Neural progenitor cell (in vitro differentiated cells): ENCODE data around the gene GUCY1B1. TPM values are rescaled to one million over a fixed set of nuclear protein-coding genes. Genes with fewer than 3 reads are reported as not detected.

Source experiments
- DNase-seq: peaks from one replicate; pipeline ENCODE4 v3.0.0-alpha.2; 2016; ENCODE audit warnings: low spot score
- H2AFZ ChIP-seq: fragments of 200-600 bp; sonication (generic); replicated peaks from 2 replicates; pipeline ENCODE4 v1.6.1; 2016; ENCODE audit warnings: antibody characterized with exemption
- H3F3A ChIP-seq: fragments of 200-600 bp; sonication (generic); 2 replicates; pipeline ENCODE4 v1.6.1; 2016; ENCODE audit warnings: antibody characterized with exemption, low read depth
- H3K27ac ChIP-seq: fragments of 200-600 bp; sonication (generic); 2 replicates; pipeline ENCODE4 v1.5.1; 2016; ENCODE audit warnings: mild to moderate bottlenecking
- H3K27me3 ChIP-seq: fragments of 200-600 bp; sonication (generic); 2 replicates; pipeline ENCODE4 v1.6.1; 2016; ENCODE audit warnings: mild to moderate bottlenecking, moderate library complexity
- H3K36me3 ChIP-seq: fragments of 200-600 bp; sonication (generic); 2 replicates; pipeline ENCODE4 v1.5.1; 2016
- H3K4me1 ChIP-seq: fragments of 200-600 bp; sonication (generic); 2 replicates; pipeline ENCODE4 v1.6.1; 2016; ENCODE audit warnings: mixed run types
- H3K4me2 ChIP-seq: fragments of 200-600 bp; sonication (generic); 2 replicates; pipeline ENCODE4 v1.6.1; 2016
- H3K4me3 ChIP-seq: fragments of 200-600 bp; sonication (generic); 2 replicates; pipeline ENCODE4 v1.5.1; 2016
- H3K79me2 ChIP-seq: fragments of 200-600 bp; sonication (generic); 2 replicates; pipeline ENCODE4 v1.6.1; 2016; ENCODE audit warnings: low read depth
- H3K9ac ChIP-seq: fragments of 200-600 bp; sonication (generic); 2 replicates; pipeline ENCODE4 v1.6.1; 2016
- H3K9me3 ChIP-seq: fragments of 200-600 bp; sonication (generic); 2 replicates; pipeline ENCODE4 v1.5.1; 2016; ENCODE audit warnings: low read depth
- H4K20me1 ChIP-seq: fragments of 200-600 bp; sonication (generic); 2 replicates; pipeline ENCODE4 v1.6.1; 2016; ENCODE audit warnings: low read depth
- H3K27ac Mint-ChIP-seq: 3 replicates; pipeline ENCODE4 v1.8.0; 2021; ENCODE audit warnings: mixed read lengths
- H3K27me3 Mint-ChIP-seq: 2 replicates; pipeline ENCODE4 v1.8.0; 2022; ENCODE audit warnings: low read depth, mild to moderate bottlenecking, inconsistent platforms, moderate library complexity, mixed read lengths; ENCODE audit not compliant: insufficient read depth
- H3K36me3 Mint-ChIP-seq: 3 replicates; pipeline ENCODE4 v1.8.0; 2021; ENCODE audit warnings: mixed read lengths
- H3K4me1 Mint-ChIP-seq: 3 replicates; pipeline ENCODE4 v1.8.0; 2021; ENCODE audit warnings: mixed read lengths
- H3K4me3 Mint-ChIP-seq: 3 replicates; pipeline ENCODE4 v1.8.0; 2021; ENCODE audit warnings: mild to moderate bottlenecking, moderate library complexity, mixed read lengths
- H3K9me3 Mint-ChIP-seq: 3 replicates; pipeline ENCODE4 v1.8.0; 2020; ENCODE audit warnings: mixed read lengths
- CTCF ChIP-seq: fragments of 200-600 bp; sonication (generic); IDR thresholded peaks from 2 replicates; pipeline ENCODE4 v1.5.1; 2017; ENCODE audit warnings: antibody characterized with exemption, mild to moderate bottlenecking
- EZH2 ChIP-seq: fragments of 200-600 bp; sonication (generic); IDR thresholded peaks from 2 replicates; pipeline ENCODE4 v1.6.1; 2017; ENCODE audit warnings: antibody characterized with exemption, mild to moderate bottlenecking, moderate library complexity
- EZH2phosphoT487 ChIP-seq: fragments of 200-600 bp; sonication (generic); IDR thresholded peaks from 2 replicates; pipeline ENCODE4 v1.6.1; 2017; ENCODE audit warnings: antibody characterized with exemption
- total RNA-seq: library from RNA; depleted of rRNA; stranded (reverse); fragments of >200 nt; gene quantifications from 2 replicates; pipeline ENCODE4 v1.2.3, GENCODE V29; 2015; ENCODE audit warnings: low replicate concordance

GUCY1B1 gene
- total RNA-seq, 1 donor from 2014 or later: 10.9 TPM

DNA sequence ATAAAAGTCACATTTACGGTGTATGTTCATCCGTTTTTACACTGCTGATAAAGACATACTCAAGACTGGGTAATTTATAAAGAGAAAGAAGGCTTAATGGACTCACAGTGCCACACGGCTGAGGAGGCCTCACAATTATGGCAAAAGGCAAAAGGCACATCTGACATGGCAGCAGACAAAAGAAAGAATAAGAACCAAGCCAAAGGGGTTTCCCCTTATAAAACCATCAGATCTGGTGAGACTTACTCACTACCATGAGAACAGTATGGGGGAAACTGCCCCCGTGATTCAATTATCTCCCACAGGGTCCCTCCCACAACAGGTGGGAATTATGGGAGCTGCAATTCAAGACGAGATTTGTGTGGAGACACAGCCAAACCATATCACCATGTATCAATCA is 7.3 kb upstream of the GUCY1B1 start:
- no peaks in the 10 kb centered on the region for H3K27me3 ChIP-seq
- H3K27ac Mint-ChIP-seq: no peak overlapping the region

GRCh38 chr4:155757745-155758265 is 1.0 kb upstream of the GUCY1B1 start:
- Mint-ChIP-seq H3K4me3 (peak overlapping the region; percentile 87), H3K36me3 (no peaks in the 10 kb centered on the region)

More for the DNA sequence above, 7.3 kb upstream of the GUCY1B1 start:
- no peak overlapping the region for H3K9ac ChIP-seq
- TF ChIP-seq EZH2: no peak
- no peak for TF ChIP-seq EZH2phosphoT487
- TF ChIP-seq CTCF: no peak
- no peaks in the 10 kb centered on the region for H3K79me2 ChIP-seq
- no peaks in the 10 kb centered on the region for H4K20me1 ChIP-seq
- H3K9me3 ChIP-seq: no peaks in the 10 kb centered on the region
- no peaks in the 10 kb centered on the region for H3K36me3 ChIP-seq
- H3F3A ChIP-seq: no peaks in the 10 kb centered on the region
- no peak overlapping the region for H3K27ac ChIP-seq
- H2AFZ ChIP-seq: peak overlapping the region; percentile 42
- Mint-ChIP-seq H3K36me3 (no peaks in the 10 kb centered on the region), H3K4me1 (no peaks in the 10 kb centered on the region), H3K4me3 (no peak overlapping the region), H3K9me3 (no peaks in the 10 kb centered on the region), H3K27me3 (no peaks in the 10 kb centered on the region)
- H3K4me1 ChIP-seq: no peaks in the 10 kb centered on the region
- H3K4me3 ChIP-seq: no peak overlapping the region
- no peak overlapping the region for H3K4me2 ChIP-seq
- no peak for DNase-seq

DNA sequence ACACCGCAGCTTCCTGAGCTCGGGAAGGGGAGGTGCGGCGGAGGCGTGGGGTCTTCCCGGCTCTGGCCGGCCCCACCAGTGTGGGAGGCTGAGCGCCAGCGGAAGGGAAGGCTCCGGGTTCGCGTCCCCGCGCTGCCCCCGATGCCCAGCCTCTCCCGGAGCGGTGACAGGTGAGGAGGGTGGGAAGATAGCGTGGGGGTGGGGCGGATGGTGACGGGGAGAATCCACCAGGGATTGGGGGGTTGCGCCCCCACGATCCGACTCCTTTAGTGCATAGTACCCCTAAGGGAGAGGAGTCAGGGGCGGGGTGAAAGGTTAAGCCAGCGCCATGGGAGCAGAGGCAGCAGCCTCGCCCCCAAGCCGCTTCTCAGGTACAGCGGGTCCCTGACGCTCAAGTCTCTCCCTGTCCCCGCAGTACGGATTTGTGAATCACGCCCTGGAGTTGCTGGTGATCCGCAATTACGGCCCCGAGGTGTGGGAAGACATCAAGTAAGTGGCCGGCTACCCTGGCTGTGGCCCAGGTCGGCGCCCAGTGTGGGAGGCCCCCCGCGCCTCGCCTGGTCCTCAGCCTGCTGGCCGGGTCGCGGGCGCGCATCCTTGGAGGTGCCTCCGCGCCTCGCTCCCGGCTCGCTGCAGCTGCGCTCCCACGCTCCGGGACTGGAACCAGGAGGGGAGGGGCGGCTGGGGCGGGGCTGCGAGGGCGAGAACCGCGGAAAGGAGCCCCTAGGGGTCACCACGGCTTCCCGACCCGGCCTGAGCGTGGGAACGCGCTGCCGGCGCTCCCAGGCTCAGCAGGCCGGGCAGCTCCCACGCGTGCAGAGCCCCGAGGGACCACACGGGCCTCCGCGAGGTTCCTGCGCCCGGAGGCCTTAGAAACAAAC is 791 bp downstream of the GUCY1B1 start:
- Histone ChIP-seq H3K9me3 (no peaks in the 10 kb centered on the region), H4K20me1 (no peaks in the 10 kb centered on the region), H3K36me3 (no peaks in the 10 kb centered on the region), H2AFZ (peak overlapping the region; percentile 95), H3K9ac (no peak overlapping the region), H3K27me3 (peaks cover 23% of the 10 kb centered on the region), H3F3A (peaks cover 6% of the 10 kb centered on the region), H3K4me1 (peaks cover 24% of the 10 kb centered on the region), H3K4me2 (peak overlapping the region; percentile 91), H3K79me2 (no peaks in the 10 kb centered on the region), H3K27ac (no peak overlapping the region), H3K4me3 (peak overlapping the region; percentile 59)
- peak; percentile 75 for DNase-seq
- H3K27me3 Mint-ChIP-seq: peaks cover 6% of the 10 kb centered on the region
- peaks cover 5% of the 10 kb centered on the region for H3K9me3 Mint-ChIP-seq
- no peak overlapping the region for H3K27ac Mint-ChIP-seq
- H3K36me3 Mint-ChIP-seq: peaks cover 2% of the 10 kb centered on the region
- H3K4me1 Mint-ChIP-seq: peaks cover 31% of the 10 kb centered on the region
- TF ChIP-seq EZH2phosphoT487 (no peak), EZH2 (peak; percentile 45), CTCF (peak; percentile 31)
- peak overlapping the region; percentile 87 for H3K4me3 Mint-ChIP-seq

More at GRCh38 chr4:155757745-155758265, 1.0 kb upstream of the GUCY1B1 start:
- Histone ChIP-seq H3K27ac (no peak overlapping the region), H3K4me2 (no peak overlapping the region), H3K79me2 (no peaks in the 10 kb centered on the region), H3K9me3 (no peaks in the 10 kb centered on the region), H2AFZ (no peak overlapping the region), H3K27me3 (peaks cover 23% of the 10 kb centered on the region), H3K9ac (no peak overlapping the region), H3F3A (peaks cover 6% of the 10 kb centered on the region), H3K4me1 (peaks cover 24% of the 10 kb centered on the region), H3K4me3 (no peak overlapping the region), H3K36me3 (no peaks in the 10 kb centered on the region), H4K20me1 (no peaks in the 10 kb centered on the region)
- no peak for DNase-seq
- no peak overlapping the region for H3K27ac Mint-ChIP-seq
- H3K9me3 Mint-ChIP-seq: peaks cover 5% of the 10 kb centered on the region
- H3K4me1 Mint-ChIP-seq: peaks cover 27% of the 10 kb centered on the region
- H3K27me3 Mint-ChIP-seq: peaks cover 6% of the 10 kb centered on the region
- TF ChIP-seq EZH2phosphoT487: no peak
- TF ChIP-seq EZH2: no peak
- TF ChIP-seq CTCF: no peak
